GM12878 (cell line): ENCODE measurements around the gene ZNF652. TPM values are rescaled to one million over a fixed set of nuclear protein-coding genes. Genes with fewer than 3 reads are reported as not detected.

Source experiments
- ATAC-seq: fragments of 200-7000 bp; cut with Tn5 transposase; 3 replicates; pipeline ENCODE4 v1.9.1; 2020; ENCODE audit warnings: mild to moderate bottlenecking, moderate library complexity
- BruUV-seq: library from RNA; stranded (reverse); fragments of 400-500 nt; replicated peaks from 2 replicates; lab custom pipeline; 2021; lab: Mats Ljungman, UMichigan
- CTCF ChIA-PET: fragments of 300-600 bp; sonication (Branson Sonifier 250); formaldehyde crosslinking; extraction: SDS; loops from one replicate; lab custom pipeline; 2021; ENCODE audit warnings: inconsistent platforms; lab: Yijun Ruan, JAX
- POLR2A ChIA-PET: fragments of 350-600 bp; formaldehyde crosslinking; extraction: SDS; loops from one replicate; lab custom pipeline; 2021; ENCODE audit warnings: inconsistent platforms; lab: Charles Lee
- RAD21 ChIA-PET: fragments of 300-600 bp; sonication (Branson Sonifier 250); formaldehyde crosslinking; loops from one replicate; lab custom pipeline; 2023; ENCODE audit warnings: antibody characterized with exemption; ENCODE audit not compliant: unreplicated experiment; lab: Charles Lee
- SMC1A ChIA-PET: fragments of 300-600 bp; sonication (Branson Sonifier 250); formaldehyde crosslinking; loops from one replicate; lab custom pipeline; 2023; ENCODE audit not compliant: unreplicated experiment, uncharacterized antibody; lab: Charles Lee
- DNase-seq: peaks from one replicate; pipeline ENCODE4 v3.0.0-alpha.2; 2011; ENCODE audit warnings: low read depth, low spot score
- FAIRE-seq: peaks from 3 replicates; lab custom pipeline; 2011; peaks lifted over from hg19 to GRCh38; lab: Jason Lieb, UNC
- H2AFZ ChIP-seq: 2 replicates; pipeline ENCODE4 v1.6.0; 2011; ENCODE audit warnings: low read depth, low read length, control low read depth; ENCODE audit not compliant: control insufficient read depth
- H3K27ac ChIP-seq: 2 replicates; pipeline ENCODE4 v1.5.1; 2011; ENCODE audit warnings: control low read depth; ENCODE audit not compliant: control insufficient read depth, insufficient read depth
- H3K27me3 ChIP-seq, 2 experiments: replicated peaks in 1 of 2; 2 replicates each; pipeline versions ENCODE4 v1.6.0 to v1.6.1; 2011; ENCODE audit warnings: low read length in 1 of 2; ENCODE audit not compliant: control insufficient read depth in 2 of 2, insufficient read depth in 2 of 2
- H3K36me3 ChIP-seq, 2 experiments: 2 replicates each; pipeline ENCODE4 v1.5.1; 2011; ENCODE audit warnings: low read length in 1 of 2; ENCODE audit not compliant: control insufficient read depth in 2 of 2, insufficient read depth in 2 of 2
- H3K4me1 ChIP-seq: 2 replicates; pipeline ENCODE4 v1.6.1; 2011; ENCODE audit warnings: mild to moderate bottlenecking, low read length, moderate library complexity, mixed read lengths; ENCODE audit not compliant: control insufficient read depth, insufficient read depth
- H3K4me2 ChIP-seq: 2 replicates; pipeline ENCODE4 v1.6.0; 2011; ENCODE audit warnings: control low read depth; ENCODE audit not compliant: control insufficient read depth, insufficient read depth
- H3K4me3 ChIP-seq: fragments of 200-600 bp; sonication (generic); 2 replicates; pipeline ENCODE4 v1.5.1; 2016
- H3K79me2 ChIP-seq: 2 replicates; pipeline ENCODE4 v1.6.0; 2011; ENCODE audit warnings: low read length; ENCODE audit not compliant: control insufficient read depth, insufficient read depth
- H3K9ac ChIP-seq: 2 replicates; pipeline ENCODE4 v1.8.0; 2011; ENCODE audit warnings: low read length, control low read depth, mixed read lengths; ENCODE audit not compliant: control insufficient read depth, insufficient read depth
- H3K9me3 ChIP-seq: replicated peaks from 3 replicates; pipeline ENCODE4 v1.5.1; 2011; ENCODE audit warnings: mild to moderate bottlenecking, low read length; ENCODE audit not compliant: control insufficient read depth, insufficient read depth
- H4K20me1 ChIP-seq: 2 replicates; pipeline ENCODE4 v1.6.0; 2011; ENCODE audit not compliant: control insufficient read depth, insufficient read depth
- BCL11A ChIP-seq: IDR thresholded peaks from 2 replicates; pipeline ENCODE4 v1.6.1; 2011; ENCODE audit warnings: low read depth, low read length
- BCLAF1 ChIP-seq: fragments of 450-650 bp; IDR thresholded peaks from 2 replicates; pipeline ENCODE4 v1.6.1; 2017; ENCODE audit warnings: antibody characterized with exemption, mild to moderate bottlenecking, moderate library complexity
- CREM ChIP-seq: IDR thresholded peaks from 2 replicates; pipeline ENCODE4 v1.6.1; 2014; ENCODE audit warnings: antibody characterized with exemption, low read depth
- EED ChIP-seq: sonication (generic); IDR thresholded peaks from 2 replicates; pipeline ENCODE4 v1.6.1; 2016; ENCODE audit warnings: antibody characterized with exemption, low read depth
- ELK1 ChIP-seq: IDR thresholded peaks from 2 replicates; pipeline ENCODE4 v1.6.1; 2012; ENCODE audit warnings: low read depth, low read length, improper control_type of control experiment
- FOXM1 ChIP-seq: IDR thresholded peaks from 2 replicates; pipeline ENCODE4 v1.6.1; 2012; ENCODE audit warnings: low read depth, mild to moderate bottlenecking, inconsistent platforms, low read length, moderate library complexity
- HDAC2 ChIP-seq: fragments of 200-600 bp; sonication (generic); IDR thresholded peaks from 2 replicates; pipeline ENCODE4 v1.6.1; 2017
- IRF3 ChIP-seq: fragments of 450-650 bp; IDR thresholded peaks from 2 replicates; pipeline ENCODE4 v1.6.1; 2014; ENCODE audit warnings: mild to moderate bottlenecking
- MXI1 ChIP-seq: fragments of 150-350 bp; IDR thresholded peaks from 2 replicates; pipeline ENCODE4 v1.6.1; 2011; ENCODE audit warnings: low read depth, mild to moderate bottlenecking, inconsistent platforms, low read length, improper control_type of control experiment
- NBN ChIP-seq: fragments of 450-650 bp; IDR thresholded peaks from 2 replicates; pipeline ENCODE4 v1.6.1; 2016
- PAX5 ChIP-seq: IDR thresholded peaks from 2 replicates; pipeline ENCODE4 v1.6.1; 2011; ENCODE audit warnings: low read depth, low read length, borderline replicate concordance
- SRF ChIP-seq, 2 experiments: IDR thresholded peaks; 2 replicates each; pipeline ENCODE4 v1.6.1; 2011; ENCODE audit warnings: low read depth in 2 of 2, low read length in 2 of 2, mild to moderate bottlenecking in 1 of 2, moderate library complexity in 1 of 2
- SUPT20H ChIP-seq: IDR thresholded peaks from 2 replicates; pipeline ENCODE4 v1.6.1; 2011; ENCODE audit warnings: low read depth, mild to moderate bottlenecking, low read length, moderate library complexity, borderline replicate concordance; ENCODE audit not compliant: control insufficient read depth
- ZBTB4 ChIP-seq: fragments of 450-650 bp; formaldehyde crosslinking; IDR thresholded peaks from 2 replicates; pipeline ENCODE4 v1.4.0; 2022; ENCODE audit warnings: mild to moderate bottlenecking, moderate library complexity
- ZNF384 ChIP-seq: IDR thresholded peaks from 2 replicates; pipeline ENCODE4 v1.6.1; 2012; ENCODE audit warnings: low read depth, mild to moderate bottlenecking, low read length, improper control_type of control experiment, borderline replicate concordance
- ZSCAN29 ChIP-seq: fragments of 450-650 bp; IDR thresholded peaks from 2 replicates; pipeline ENCODE4 v1.6.1; 2017; ENCODE audit warnings: mild to moderate bottlenecking, moderate library complexity
- WGBS: methylation state at CpG from one replicate; pipeline ENCODE4 v1.1.6; 2016; ENCODE audit warnings: low lambda C conversion rate; ENCODE audit not compliant: insufficient replicate concordance, insufficient coverage; ENCODE audit errors: missing lambda C conversion rate; 5-methylcytosine and 5-hydroxymethylcytosine counted together
- in situ Hi-C: fragments of 300-500 bp; cut with MboI; formaldehyde crosslinking; loops from 9 replicates; pipeline ENCODE4 v1.14.3; 2018; ENCODE audit warnings: mixed read lengths
- intact Hi-C: fragments of 100-400 bp; cut with micrococcal nuclease; formaldehyde crosslinking; loops from one replicate; pipeline ENCODE4 v1.14.2; 2022; ENCODE audit not compliant: unreplicated experiment
- polyA plus RNA-seq, 11 experiments: library from polyadenylated mRNA; depleted of rRNA in 4 of 11; unstranded in 6 of 11; stranded (reverse) in 5 of 11; fragments of >200 nt; fragmentation: Nextera tagmentation in 4 of 11; fragmentation: Illumina TruSeq in 1 of 11; extraction: Ambion mirVana in 4 of 11; extraction: Trizol in 1 of 11; gene quantifications; 1 replicate in 1 of 11; 2 replicates in 10 of 11; pipeline versions ENCODE4 v1.2.1 to v1.2.3, GENCODE V29; 2011 to 2016; ENCODE audit warnings: inconsistent platforms in 2 of 11, missing spikeins in 2 of 11, low read depth in 1 of 11
- total RNA-seq, 4 experiments: library from RNA; depleted of rRNA in 3 of 4; stranded (reverse); fragments of >200 nt in 3 of 4; fragmentation: Illumina TruSeq in 1 of 4; extraction: Trizol in 1 of 4; gene quantifications; 2 replicates each; pipeline versions ENCODE4 v1.2.1 to v1.2.3, GENCODE V29; 2013 to 2021

The ZNF652 gene
- total and polyA plus RNA-seq, 10 of the 15 experiments (the other 5 are each of a cell fraction or from before 2014, with no cell fraction given): 3.4 to 13.1 (median 8.7) TPM

GRCh38 chr17:49364119-49364518 is 2.1 kb upstream of the ZNF652 start:
- SMC1A ChIA-PET: interaction anchor here (1.1 to 8.3 kb wide), 5 partner anchors 12 to 49 kb away, joined by 3 to 140 read pairs (median 4); no protein-coding TSS in a partner anchor

More at GRCh38 chr17:49364119-49364518, 2.1 kb upstream of the ZNF652 start:
- TF ChIP-seq HDAC2 (no peak), NBN (no peak), EED (no peak), BCL11A (no peak), ZNF384 (no peak), CREM (no peak), ZBTB4 (CRISPR knock-in tag) (no peak), ELK1 (no peak), PAX5 (no peak), SRF (IDR thresholded peaks at IDR 0.05; ENCODE audit: low read depth in 2 of 2, low read length in 2 of 2) (no peak), MXI1 (no peak), IRF3 (no peak), BCLAF1 (no peak), ZSCAN29 (no peak), SUPT20H (no peak), FOXM1 (no peak)
- Histone ChIP-seq H4K20me1 (no peaks in the 10 kb centered on the region), H2AFZ (no peak overlapping the region), H3K9ac (no peak overlapping the region), H3K9me3 (no peaks in the 10 kb centered on the region), H3K4me1 (peaks cover 10% of the 10 kb centered on the region), H3K4me2 (no peak overlapping the region), H3K79me2 (peaks cover 24% of the 10 kb centered on the region), H3K36me3 (no peaks in the 10 kb centered on the region), H3K27me3 (no peaks in the 10 kb centered on the region), H3K4me3 (no peak overlapping the region), H3K27ac (no peak overlapping the region)
- ChIA-PET POLR2A (no interaction called here), CTCF (interaction anchor here (1.3 to 15.6 kb wide), 5 partner anchors 13 to 46 kb away, joined by 3 to 330 read pairs (median 5); no protein-coding TSS in a partner anchor), RAD21 (interaction anchor here (1.7 to 2.6 kb wide), 2 partner anchors 24 to 48 kb away, joined by 4 to 11 read pairs; no protein-coding TSS in a partner anchor)
- DNase-seq: no peak
- ATAC-seq: no peak
- no TSS peak for BruUV-seq
- in situ Hi-C loops: no loop called here
- intact Hi-C loops: loop anchor here (5.0 kb wide), 1 partner anchor 33 kb away; no protein-coding TSS in a partner anchor
- no peak for FAIRE-seq
- WGBS: 83% methylated on average over 2 of the region's 2 CpGs
